Natural killer cell (primary cell): ENCODE data around the gene RNF151. TPM values are rescaled to one million over a fixed set of nuclear protein-coding genes. Genes with fewer than 3 reads are reported as not detected.

Experiments
- ATAC-seq, 3 donors: fragments of 150-1000 bp in 2 of 3; fragments of 200-7000 bp in 1 of 3; cut with Tn5 transposase; 1 replicate in 1 of 3; 2 replicates in 2 of 3; pipeline ENCODE4 v1.10.0; 2021; ENCODE audit warnings: mild to moderate bottlenecking in 2 of 3, moderate library complexity in 2 of 3
- DNase-seq, 2 donors: peaks; one replicate each; pipeline versions ENCODE4 v3.0.0 to v3.0.0-alpha.2; 2013 to 2021; ENCODE audit warnings: mixed read lengths in 1 of 2
- H3K27ac ChIP-seq: one replicate; pipeline ENCODE4 v1.5.1; 2013; ENCODE audit warnings: mild to moderate bottlenecking, low read length
- H3K27me3 ChIP-seq: one replicate; pipeline ENCODE4 v1.6.1; 2013; ENCODE audit warnings: low read length; ENCODE audit not compliant: control insufficient read depth, insufficient read depth
- H3K36me3 ChIP-seq: one replicate; pipeline ENCODE4 v1.6.1; 2013; ENCODE audit warnings: low read length; ENCODE audit not compliant: control insufficient read depth, insufficient read depth
- H3K4me1 ChIP-seq: one replicate; pipeline ENCODE4 v1.6.1; 2013; ENCODE audit warnings: low read length; ENCODE audit not compliant: control insufficient read depth, insufficient read depth
- H3K4me3 ChIP-seq: one replicate; pipeline ENCODE4 v1.5.1; 2013; ENCODE audit warnings: low read length
- H3K9me3 ChIP-seq: one replicate; pipeline ENCODE4 v1.6.1; 2013; ENCODE audit warnings: low read length; ENCODE audit not compliant: control insufficient read depth, insufficient read depth
- H3K27ac Mint-ChIP-seq, 2 donors: one replicate each; pipeline ENCODE4 v1.8.0; 2022; ENCODE audit warnings: mild to moderate bottlenecking in 2 of 2, mixed read lengths in 2 of 2, moderate library complexity in 1 of 2
- H3K27me3 Mint-ChIP-seq, 2 donors: one replicate each; pipeline ENCODE4 v1.8.0; 2022; ENCODE audit warnings: low read depth in 2 of 2, mixed read lengths in 2 of 2
- H3K36me3 Mint-ChIP-seq: one replicate; pipeline ENCODE4 v1.8.0; 2022; ENCODE audit warnings: mixed read lengths
- H3K4me1 Mint-ChIP-seq, 2 donors: one replicate each; pipeline ENCODE4 v1.8.0; 2022; ENCODE audit warnings: mixed read lengths in 2 of 2
- H3K4me3 Mint-ChIP-seq: one replicate; pipeline ENCODE4 v1.8.0; 2022; ENCODE audit warnings: mild to moderate bottlenecking, moderate library complexity, mixed read lengths
- H3K9me3 Mint-ChIP-seq, 2 donors: one replicate each; pipeline ENCODE4 v1.8.0; 2022; ENCODE audit warnings: mixed read lengths in 2 of 2
- WGBS: methylation state at CpG from one replicate; pipeline ENCODE4 v1.1.7; 2013; ENCODE audit warnings: missing lambda C conversion rate; ENCODE audit not compliant: insufficient coverage; 5-methylcytosine and 5-hydroxymethylcytosine counted together
- intact Hi-C: fragments of 100-400 bp; cut with micrococcal nuclease; formaldehyde crosslinking; loops from one replicate; pipeline ENCODE4 v1.14.2; 2022
- total RNA-seq, 4 donors: library from RNA; stranded (reverse); fragments of 120-200 nt in 1 of 4; gene quantifications; one replicate each; pipeline versions ENCODE4 v1.2.3 to v1.2.4, GENCODE V29; 2013 to 2022
- TF ChIP-seq, protein P1 (sequence below): fragments of 200-600 bp; IDR thresholded peaks from one replicate; pipeline ENCODE4 v1.8.0; 2022; ENCODE audit warnings: antibody characterized with exemption

The RNF151 gene
- total RNA-seq, 3 donors from 2014 or later (not counting 1 experiment from before 2014, with no cell fraction given) = not detected

DNA sequence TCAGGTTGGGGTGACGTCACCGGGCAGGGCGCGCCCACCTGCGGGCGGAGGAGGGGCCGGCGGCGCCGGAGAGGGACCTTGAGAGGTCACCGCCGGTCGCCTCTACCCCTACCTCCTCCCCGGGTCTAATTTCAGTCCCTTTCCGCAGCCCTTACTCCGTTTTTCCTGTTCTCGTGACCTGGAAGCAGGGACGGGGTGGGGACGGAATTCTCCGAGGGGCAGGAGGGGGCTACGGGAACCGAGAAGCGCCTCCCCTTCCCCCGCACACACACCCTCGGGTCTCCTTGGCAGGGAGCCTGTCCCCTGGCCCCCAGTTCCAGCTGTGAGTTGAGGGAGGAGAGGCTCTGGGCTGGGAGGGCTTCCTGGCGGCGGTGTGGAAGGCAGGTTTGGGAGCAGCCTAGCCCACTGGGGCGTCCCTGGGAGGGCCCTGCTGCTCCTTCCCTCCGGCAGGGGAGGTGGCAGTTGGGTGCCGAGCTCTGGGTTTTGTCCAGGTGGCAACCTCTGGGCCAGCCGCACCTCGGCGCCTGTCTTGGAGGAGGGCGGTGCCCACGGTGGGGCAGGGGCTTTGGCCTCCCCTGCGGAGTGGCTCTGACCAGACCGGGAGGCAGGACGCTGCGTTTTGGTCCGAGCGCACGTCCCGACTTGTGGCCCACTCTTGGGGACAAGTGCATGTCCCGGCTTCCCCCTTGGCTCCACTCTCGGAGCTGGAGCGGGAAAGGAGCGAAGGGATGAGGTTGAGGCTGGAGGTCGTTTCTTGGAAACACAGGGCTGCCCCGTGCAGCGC, 23.9 kb downstream of the RNF151 start:
- H3K27ac Mint-ChIP-seq = peak overlapping the region; percentile 84
- WGBS = 2% methylated on average over 43 of the region's 50 CpGs
- H3K4me3 ChIP-seq = peak overlapping the region; percentile 55
- H3K4me1 Mint-ChIP-seq = peaks cover 0 to 36% of the 10 kb centered on the region in 2 donors
- peaks cover 0 to 2% of the 10 kb centered on the region in 2 donors for H3K27me3 Mint-ChIP-seq
- H3K4me1 ChIP-seq = peaks cover 31% of the 10 kb centered on the region
- TF ChIP-seq, protein P1, sequence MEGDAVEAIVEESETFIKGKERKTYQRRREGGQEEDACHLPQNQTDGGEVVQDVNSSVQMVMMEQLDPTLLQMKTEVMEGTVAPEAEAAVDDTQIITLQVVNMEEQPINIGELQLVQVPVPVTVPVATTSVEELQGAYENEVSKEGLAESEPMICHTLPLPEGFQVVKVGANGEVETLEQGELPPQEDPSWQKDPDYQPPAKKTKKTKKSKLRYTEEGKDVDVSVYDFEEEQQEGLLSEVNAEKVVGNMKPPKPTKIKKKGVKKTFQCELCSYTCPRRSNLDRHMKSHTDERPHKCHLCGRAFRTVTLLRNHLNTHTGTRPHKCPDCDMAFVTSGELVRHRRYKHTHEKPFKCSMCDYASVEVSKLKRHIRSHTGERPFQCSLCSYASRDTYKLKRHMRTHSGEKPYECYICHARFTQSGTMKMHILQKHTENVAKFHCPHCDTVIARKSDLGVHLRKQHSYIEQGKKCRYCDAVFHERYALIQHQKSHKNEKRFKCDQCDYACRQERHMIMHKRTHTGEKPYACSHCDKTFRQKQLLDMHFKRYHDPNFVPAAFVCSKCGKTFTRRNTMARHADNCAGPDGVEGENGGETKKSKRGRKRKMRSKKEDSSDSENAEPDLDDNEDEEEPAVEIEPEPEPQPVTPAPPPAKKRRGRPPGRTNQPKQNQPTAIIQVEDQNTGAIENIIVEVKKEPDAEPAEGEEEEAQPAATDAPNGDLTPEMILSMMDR = no peak
- H3K27me3 ChIP-seq = peaks cover 2% of the 10 kb centered on the region
- ATAC-seq (peak in 1 of 3 donors; percentile 8), DNase-seq (peak; percentile 63 to 65)
- H3K27ac ChIP-seq = peak overlapping the region; percentile 72
- H3K9me3 ChIP-seq = no peaks in the 10 kb centered on the region
- H3K36me3 Mint-ChIP-seq = no peaks in the 10 kb centered on the region
- peaks cover 10% of the 10 kb centered on the region for H3K36me3 ChIP-seq
- intact Hi-C loops = no loop called here
- no peaks in the 10 kb centered on the region for H3K9me3 Mint-ChIP-seq
- peak overlapping the region; percentile 84 for H3K4me3 Mint-ChIP-seq

DNA sequence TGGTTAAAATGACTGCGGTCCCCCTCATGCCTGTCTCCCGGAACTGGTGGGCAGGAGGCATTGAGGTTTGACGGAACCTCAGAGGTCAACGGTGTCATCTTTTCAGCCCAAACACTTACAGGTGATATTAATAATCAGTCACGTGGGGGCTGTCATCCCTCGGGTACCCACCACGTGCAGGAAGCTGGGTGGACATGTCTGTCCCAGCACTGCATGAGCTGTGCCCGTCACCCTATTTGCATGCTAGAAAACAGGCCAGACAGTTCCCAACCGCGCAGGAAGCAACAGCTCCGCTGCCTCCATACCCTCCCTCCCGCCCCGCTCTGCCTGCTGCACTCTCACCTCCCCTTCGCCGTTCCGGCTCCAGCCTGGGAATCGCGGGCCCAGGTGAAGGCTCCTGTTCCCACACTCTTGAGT, 24.5 kb downstream of the RNF151 start:
- peaks cover 33% of the 10 kb centered on the region for H3K4me1 ChIP-seq
- Mint-ChIP-seq H3K9me3 (no peaks in the 10 kb centered on the region), H3K27me3 (peaks cover 0 to 2% of the 10 kb centered on the region in 2 donors), H3K4me1 (peaks cover 0 to 40% of the 10 kb centered on the region in 2 donors), H3K27ac (peak overlapping the region; percentile 84), H3K4me3 (peak overlapping the region; percentile 84), H3K36me3 (no peaks in the 10 kb centered on the region)
- under 1% methylated on average over 18 of the region's 18 CpGs for WGBS
- intact Hi-C loops = no loop called here
- no peaks in the 10 kb centered on the region for H3K9me3 ChIP-seq
- DNase-seq = peak; percentile 68 to 81
- H3K27ac ChIP-seq = peak overlapping the region; percentile 72
- peak overlapping the region; percentile 55 for H3K4me3 ChIP-seq
- H3K27me3 ChIP-seq = peaks cover 2% of the 10 kb centered on the region
- TF ChIP-seq, protein P1 = no peak
- H3K36me3 ChIP-seq = peaks cover 4% of the 10 kb centered on the region
- peak; percentile 51 to 65 (median 52) for ATAC-seq

DNA sequence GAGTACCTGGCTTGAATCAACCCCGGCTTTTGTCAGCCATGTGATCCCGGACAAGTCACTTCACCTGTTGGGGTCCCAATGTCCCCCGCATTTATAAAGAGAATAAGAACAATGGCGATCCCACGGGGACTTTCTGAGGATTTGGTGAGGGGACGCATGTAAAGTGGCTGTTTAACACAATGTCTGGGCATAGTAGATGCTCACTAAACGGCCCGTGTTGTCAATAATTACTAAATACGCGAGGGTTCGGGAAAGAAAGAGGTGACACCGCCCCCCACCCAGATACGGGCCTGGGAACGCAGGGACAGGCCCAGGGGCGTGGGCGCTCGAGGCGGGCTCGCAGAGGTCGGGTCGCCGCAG, 24.9 kb downstream of the RNF151 start:
- no peak for DNase-seq
- no peaks in the 10 kb centered on the region for H3K9me3 Mint-ChIP-seq
- H3K4me1 ChIP-seq = peaks cover 36% of the 10 kb centered on the region
- no peaks in the 10 kb centered on the region for H3K9me3 ChIP-seq
- TF ChIP-seq, protein P1 = no peak
- peak overlapping the region; percentile 84 for H3K27ac Mint-ChIP-seq
- H3K27ac ChIP-seq = peak overlapping the region; percentile 72
- H3K4me3 Mint-ChIP-seq = peak overlapping the region; percentile 84
- peak overlapping the region; percentile 15 for H3K4me3 ChIP-seq
- H3K36me3 Mint-ChIP-seq = no peaks in the 10 kb centered on the region
- no peak for ATAC-seq
- WGBS = 8% methylated on average over 22 of the region's 22 CpGs
- peaks cover 2% of the 10 kb centered on the region for H3K27me3 ChIP-seq
- peaks cover 0 to 2% of the 10 kb centered on the region in 2 donors for H3K27me3 Mint-ChIP-seq
- intact Hi-C loops = no loop called here
- peaks cover 0 to 39% of the 10 kb centered on the region in 2 donors for H3K4me1 Mint-ChIP-seq
- H3K36me3 ChIP-seq = peaks cover under 1% of the 10 kb centered on the region
